ENCODE measurements around the gene CAST. TPM values are rescaled to one million over a fixed set of nuclear protein-coding genes. Genes with fewer than 3 reads are reported as not detected.
A peak's percentile ranks its signal among the peaks of the same experiment; 100 is the strongest.

Gene CAST
- total RNA-seq, 1 experiment from 2014 or later = 418 TPM

DNA sequence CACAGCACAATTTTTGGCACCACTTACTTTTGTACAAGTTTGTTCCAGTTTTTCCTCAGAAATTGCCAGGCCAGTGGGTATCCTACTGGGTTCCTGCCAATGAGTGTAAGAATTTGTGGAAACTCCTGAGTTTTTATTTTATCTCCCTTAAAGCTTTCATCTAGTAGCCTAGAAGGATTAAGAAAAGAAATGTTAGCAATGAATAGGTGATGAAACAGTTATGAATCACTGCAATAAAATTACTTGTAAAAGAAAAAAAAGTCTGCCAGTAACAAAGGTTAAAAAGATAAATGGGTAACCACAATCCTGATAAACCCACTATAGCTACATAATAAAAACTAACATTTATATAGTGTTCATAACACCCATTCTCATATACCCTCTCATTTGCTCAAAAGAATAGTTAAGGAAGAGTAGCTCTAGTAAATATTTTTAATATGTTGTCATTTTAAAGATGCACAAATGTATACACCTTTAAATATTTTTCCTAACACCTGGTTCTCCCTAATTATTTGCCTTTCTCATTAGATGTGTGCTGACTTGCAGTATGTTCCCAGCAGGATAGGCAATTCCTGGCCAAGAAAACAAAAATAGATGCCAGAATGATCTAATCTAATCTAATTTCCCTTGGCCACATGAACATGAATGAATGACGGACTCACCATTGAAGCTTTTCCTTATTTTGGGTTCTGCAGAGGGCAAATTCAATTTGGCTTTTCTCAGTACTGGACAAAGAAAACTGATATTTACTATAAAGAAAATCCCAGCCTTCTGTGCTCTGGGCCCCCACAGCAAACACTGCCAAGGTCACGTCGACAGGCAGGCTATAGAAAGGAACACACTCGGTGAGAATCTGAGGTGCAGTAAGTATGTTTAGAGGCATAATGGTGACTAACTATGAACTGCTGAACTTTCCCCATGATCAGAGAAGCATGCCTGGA, 119.1 kb downstream of the CAST start:
- Mint-ChIP-seq H3K4me3 (ENCODE audit: unreplicated experiment) (no peak overlapping the region), H3K4me1 (ENCODE audit: low read depth, unreplicated experiment) (peaks cover 25% of the 10 kb centered on the region), H3K9me3 (ENCODE audit: unreplicated experiment) (no peaks in the 10 kb centered on the region), H3K27me3 (ENCODE audit: insufficient read depth, unreplicated experiment) (no peaks in the 10 kb centered on the region), H3K27ac (ENCODE audit: unreplicated experiment) (peak overlapping the region; percentile 2), H3K36me3 (ENCODE audit: insufficient read depth, unreplicated experiment) (peaks cover 84% of the 10 kb centered on the region)
- no peak overlapping the region for H3K4me3 ChIP-seq (ENCODE audit: low read depth, low read length)
- intact Hi-C loops (cut with micrococcal nuclease; ENCODE audit: unreplicated experiment) = no loop called here
- TF ChIP-seq, protein P1, sequence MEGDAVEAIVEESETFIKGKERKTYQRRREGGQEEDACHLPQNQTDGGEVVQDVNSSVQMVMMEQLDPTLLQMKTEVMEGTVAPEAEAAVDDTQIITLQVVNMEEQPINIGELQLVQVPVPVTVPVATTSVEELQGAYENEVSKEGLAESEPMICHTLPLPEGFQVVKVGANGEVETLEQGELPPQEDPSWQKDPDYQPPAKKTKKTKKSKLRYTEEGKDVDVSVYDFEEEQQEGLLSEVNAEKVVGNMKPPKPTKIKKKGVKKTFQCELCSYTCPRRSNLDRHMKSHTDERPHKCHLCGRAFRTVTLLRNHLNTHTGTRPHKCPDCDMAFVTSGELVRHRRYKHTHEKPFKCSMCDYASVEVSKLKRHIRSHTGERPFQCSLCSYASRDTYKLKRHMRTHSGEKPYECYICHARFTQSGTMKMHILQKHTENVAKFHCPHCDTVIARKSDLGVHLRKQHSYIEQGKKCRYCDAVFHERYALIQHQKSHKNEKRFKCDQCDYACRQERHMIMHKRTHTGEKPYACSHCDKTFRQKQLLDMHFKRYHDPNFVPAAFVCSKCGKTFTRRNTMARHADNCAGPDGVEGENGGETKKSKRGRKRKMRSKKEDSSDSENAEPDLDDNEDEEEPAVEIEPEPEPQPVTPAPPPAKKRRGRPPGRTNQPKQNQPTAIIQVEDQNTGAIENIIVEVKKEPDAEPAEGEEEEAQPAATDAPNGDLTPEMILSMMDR (IDR thresholded peaks at IDR 0.05; ENCODE audit: insufficient read depth in 1 of 2, low read depth in 1 of 2, low read length in 1 of 2, severe bottlenecking in 1 of 2, unreplicated experiment in 1 of 2) = no peak
- H3K27me3 ChIP-seq (replicated peaks; ENCODE audit: control insufficient read depth, insufficient read depth, low read length) = no peaks in the 10 kb centered on the region
- H3K4me1 ChIP-seq = peaks cover 26% of the 10 kb centered on the region
- ChIA-PET POLR2A (no interaction called here), CTCF (interaction anchor here (1.7 kb wide), 1 partner anchor 26 kb away, joined by 3 read pairs; the partner anchor contains the start of gene ERAP1)
- peaks cover 4% of the 10 kb centered on the region for H3K36me3 ChIP-seq (ENCODE audit: control insufficient read depth, insufficient read depth, low read length)
- DNase-seq = no peak
- BruUV-seq (replicated peaks) = no TSS peak
- no peaks in the 10 kb centered on the region for H3K9me3 ChIP-seq

DNA sequence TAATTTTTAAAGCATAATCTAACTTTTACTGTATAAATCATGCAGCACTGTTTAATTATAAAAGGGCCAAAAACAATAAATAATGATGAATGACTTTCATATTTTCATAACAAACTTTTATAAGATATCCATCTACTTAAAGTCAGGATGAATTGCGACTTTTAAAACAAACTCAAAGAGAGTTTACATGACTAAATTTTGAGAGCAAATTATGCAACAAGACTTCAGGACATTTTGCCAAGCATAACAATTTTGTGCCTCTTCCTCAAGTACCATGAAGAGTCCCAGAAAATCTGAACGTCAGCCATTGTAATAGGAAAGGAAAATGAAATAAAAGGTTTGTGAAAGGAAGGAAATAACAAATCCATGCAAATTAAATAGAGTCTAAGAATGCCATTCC, 121.2 kb downstream of the CAST start:
- intact Hi-C loops (cut with micrococcal nuclease; ENCODE audit: unreplicated experiment) = no loop called here
- Histone ChIP-seq H3K4me1 (peaks cover 26% of the 10 kb centered on the region), H3K36me3 (ENCODE audit: control insufficient read depth, insufficient read depth, low read length) (peaks cover 4% of the 10 kb centered on the region), H3K27me3 (replicated peaks; ENCODE audit: control insufficient read depth, insufficient read depth, low read length) (no peaks in the 10 kb centered on the region), H3K9me3 (no peaks in the 10 kb centered on the region), H3K4me3 (ENCODE audit: low read depth, low read length) (no peak overlapping the region)
- no TSS peak for BruUV-seq (replicated peaks)
- ChIA-PET CTCF (no interaction called here), POLR2A (no interaction called here)
- Mint-ChIP-seq H3K27ac (ENCODE audit: unreplicated experiment) (peak overlapping the region; percentile 65), H3K36me3 (ENCODE audit: insufficient read depth, unreplicated experiment) (peaks cover 84% of the 10 kb centered on the region), H3K4me3 (ENCODE audit: unreplicated experiment) (no peak overlapping the region), H3K9me3 (ENCODE audit: unreplicated experiment) (no peaks in the 10 kb centered on the region), H3K27me3 (ENCODE audit: insufficient read depth, unreplicated experiment) (no peaks in the 10 kb centered on the region), H3K4me1 (ENCODE audit: low read depth, unreplicated experiment) (peaks cover 23% of the 10 kb centered on the region)
- DNase-seq = no peak
- TF ChIP-seq, protein P1 (IDR thresholded peaks at IDR 0.05; ENCODE audit: insufficient read depth in 1 of 2, low read depth in 1 of 2, low read length in 1 of 2, severe bottlenecking in 1 of 2, unreplicated experiment in 1 of 2) = no peak

DNA sequence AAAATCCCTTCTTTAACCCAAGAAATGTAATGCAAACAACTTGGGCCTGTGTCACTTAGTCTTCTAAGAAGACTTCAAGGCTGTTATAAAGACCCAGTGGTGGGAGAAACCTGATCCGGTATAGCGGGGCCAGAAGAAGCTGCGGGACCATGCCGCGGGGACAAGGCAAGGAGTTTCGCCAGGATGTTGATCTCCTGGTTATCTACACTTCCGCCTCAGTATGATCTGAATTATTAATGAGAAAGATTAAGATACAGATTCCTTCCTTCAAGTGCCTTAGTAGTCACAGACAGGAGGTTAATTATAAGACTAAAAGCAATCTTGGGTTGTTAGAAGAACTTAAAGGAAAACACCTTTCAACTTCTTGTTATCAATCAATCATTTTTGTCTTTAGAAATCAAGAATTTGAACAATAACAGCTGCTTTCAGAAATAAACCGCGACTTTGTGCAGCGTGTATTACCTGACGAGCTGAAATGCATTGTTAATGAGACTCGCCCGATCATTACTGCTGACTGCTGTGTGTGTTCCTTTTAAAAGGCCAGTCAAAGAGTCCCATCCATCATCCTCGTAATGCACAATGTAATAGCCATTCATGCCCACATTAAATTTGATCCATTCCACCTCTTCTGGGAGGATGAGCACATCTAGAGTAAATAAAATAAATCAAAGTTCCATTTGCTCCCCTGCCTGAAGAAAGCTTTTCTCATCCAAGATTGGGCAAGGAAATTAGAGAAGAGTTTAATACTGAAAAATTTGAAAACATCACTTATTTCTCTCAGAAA, 123.3 kb downstream of the CAST start:
- Mint-ChIP-seq H3K27me3 (ENCODE audit: insufficient read depth, unreplicated experiment) (no peaks in the 10 kb centered on the region), H3K36me3 (ENCODE audit: insufficient read depth, unreplicated experiment) (peaks cover 81% of the 10 kb centered on the region), H3K4me3 (ENCODE audit: unreplicated experiment) (no peak overlapping the region), H3K4me1 (ENCODE audit: low read depth, unreplicated experiment) (peaks cover 11% of the 10 kb centered on the region), H3K9me3 (ENCODE audit: unreplicated experiment) (no peaks in the 10 kb centered on the region), H3K27ac (ENCODE audit: unreplicated experiment) (peak overlapping the region; percentile 30)
- Histone ChIP-seq H3K9me3 (no peaks in the 10 kb centered on the region), H3K4me1 (peaks cover 14% of the 10 kb centered on the region), H3K27me3 (replicated peaks; ENCODE audit: control insufficient read depth, insufficient read depth, low read length) (no peaks in the 10 kb centered on the region), H3K4me3 (ENCODE audit: low read depth, low read length) (no peak overlapping the region), H3K36me3 (ENCODE audit: control insufficient read depth, insufficient read depth, low read length) (peaks cover 2% of the 10 kb centered on the region)
- TF ChIP-seq, protein P1 (IDR thresholded peaks at IDR 0.05; ENCODE audit: insufficient read depth in 1 of 2, low read depth in 1 of 2, low read length in 1 of 2, severe bottlenecking in 1 of 2, unreplicated experiment in 1 of 2) = no peak
- BruUV-seq (replicated peaks) = no TSS peak
- ChIA-PET CTCF (no interaction called here), POLR2A (no interaction called here)
- no peak for DNase-seq
- intact Hi-C loops (cut with micrococcal nuclease; ENCODE audit: unreplicated experiment) = no loop called here

Measured in Caco-2 (cell line).